ENCODE data around the gene CASP9. TPM values are rescaled to one million over a fixed set of nuclear protein-coding genes. Genes with fewer than 3 reads are reported as not detected.

CASP9 gene
- total and polyA plus RNA-seq, 2 experiments from 2014 or later = 14.2 to 17.1 TPM

DNA sequence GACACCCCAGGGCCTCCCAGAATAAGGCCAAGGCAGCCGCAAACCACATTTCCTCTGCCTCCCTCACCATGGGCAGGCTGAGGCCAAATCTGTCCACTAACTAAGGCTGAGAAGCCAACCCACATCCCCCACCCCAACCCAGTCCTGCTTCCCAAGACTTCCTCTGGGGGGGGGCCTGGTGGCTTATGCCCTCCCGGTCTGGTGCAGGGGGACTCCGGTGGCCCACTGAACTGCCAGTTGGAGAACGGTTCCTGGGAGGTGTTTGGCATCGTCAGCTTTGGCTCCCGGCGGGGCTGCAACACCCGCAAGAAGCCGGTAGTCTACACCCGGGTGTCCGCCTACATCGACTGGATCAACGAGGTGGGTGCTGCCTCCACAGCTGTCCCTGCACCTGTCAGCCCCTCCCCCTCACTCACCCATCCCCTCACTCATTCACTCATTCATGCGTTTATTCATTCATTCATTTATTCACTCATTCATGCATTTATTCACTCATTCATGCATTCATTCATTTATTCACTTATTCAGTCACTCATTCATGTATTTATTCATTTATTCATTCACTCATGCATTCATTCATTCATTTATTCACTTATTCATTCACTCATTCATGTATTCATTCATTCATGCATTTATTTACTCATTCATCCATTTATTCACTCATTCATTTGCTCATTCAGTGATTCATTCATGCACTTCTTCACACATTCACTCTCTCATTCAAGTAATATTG, 78.5 kb downstream of the CASP9 start:
- 91% methylated on average over 13 of the region's 14 CpGs for WGBS (ENCODE audit: low lambda C conversion rate, missing lambda C conversion rate)
- H3K27ac ChIP-seq = no peak overlapping the region
- no peak overlapping the region for H3K4me2 ChIP-seq

DNA sequence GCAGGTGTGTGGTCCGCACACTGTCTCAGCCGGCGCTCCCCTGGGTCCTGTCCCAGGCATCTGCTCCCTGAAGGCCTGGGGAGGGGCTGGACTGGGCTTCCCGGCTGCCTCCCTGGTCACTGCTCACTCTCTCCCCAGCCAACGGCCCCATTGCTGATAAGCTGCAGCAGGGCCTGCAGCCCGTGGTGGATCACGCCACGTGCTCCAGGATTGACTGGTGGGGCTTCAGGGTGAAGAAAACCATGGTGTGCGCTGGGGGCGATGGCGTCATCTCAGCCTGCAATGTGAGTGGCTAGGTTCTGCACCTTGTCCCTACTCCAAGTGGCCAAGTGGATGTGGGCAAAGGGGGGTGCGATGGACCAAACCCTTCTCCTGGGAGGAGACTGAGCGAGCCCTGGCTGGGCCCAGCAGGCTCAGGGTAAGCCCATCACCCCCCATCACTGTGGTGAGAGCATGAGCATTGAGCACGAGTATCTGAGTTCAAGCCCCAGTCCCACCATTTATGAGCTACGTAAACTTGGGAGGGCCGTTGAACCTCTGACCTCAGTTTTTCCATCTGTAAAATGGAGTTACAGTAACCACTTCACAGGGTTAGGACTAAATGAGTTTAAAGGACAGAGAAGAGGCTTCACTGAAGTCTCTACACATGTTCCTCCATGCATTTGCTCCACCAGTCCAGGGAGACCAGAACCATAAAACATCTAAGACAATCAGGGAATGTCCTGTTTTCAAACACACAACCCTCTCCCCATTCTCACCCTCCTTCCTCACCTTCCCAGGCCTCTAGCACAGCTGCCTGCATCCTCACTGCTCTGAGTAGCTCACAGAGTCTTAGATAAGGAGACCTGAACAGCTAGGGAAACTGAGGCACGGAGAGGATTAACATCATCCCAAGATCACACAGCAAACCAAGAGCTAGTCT, 79.3 kb downstream of the CASP9 start:
- Histone ChIP-seq H3K27me3 (no peaks in the 10 kb centered on the region), H3K9me2 (replicated peaks; ENCODE audit: insufficient read depth) (no peaks in the 10 kb centered on the region), H2AFZ (no peak overlapping the region), H3K9me3 (ENCODE audit: low read depth) (no peaks in the 10 kb centered on the region), H3K27ac (no peak overlapping the region), H3K36me3 (replicated peaks; ENCODE audit: insufficient read depth, low read depth) (no peaks in the 10 kb centered on the region), H4K20me1 (ENCODE audit: insufficient read depth, poor library complexity, severe bottlenecking) (no peaks in the 10 kb centered on the region), H3K79me2 (no peaks in the 10 kb centered on the region), H3K4me2 (no peak overlapping the region), H3K4me1 (ENCODE audit: insufficient read depth) (no peaks in the 10 kb centered on the region), H3K4me3 (no peak overlapping the region)
- no peak for DNase-seq (ENCODE audit: low spot score)
- no peak for TF ChIP-seq EZH2phosphoT487 (IDR thresholded peaks at IDR 0.05; ENCODE audit: low read depth, severe bottlenecking, unreplicated experiment)
- TF ChIP-seq EZH2 (IDR thresholded peaks at IDR 0.05; ENCODE audit: borderline replicate concordance) = no peak
- no peak for TF ChIP-seq CTCF (IDR thresholded peaks at IDR 0.05; ENCODE audit: poor library complexity)
- WGBS (ENCODE audit: low lambda C conversion rate, missing lambda C conversion rate) = 74% methylated on average over 17 of the region's 17 CpGs

More for the DNA sequence above, 78.5 kb downstream of the CASP9 start:
- Histone ChIP-seq H4K20me1 (ENCODE audit: insufficient read depth, poor library complexity, severe bottlenecking) (no peaks in the 10 kb centered on the region), H3K9me3 (ENCODE audit: low read depth) (no peaks in the 10 kb centered on the region), H3K4me1 (ENCODE audit: insufficient read depth) (no peaks in the 10 kb centered on the region), H3K36me3 (replicated peaks; ENCODE audit: insufficient read depth, low read depth) (no peaks in the 10 kb centered on the region), H3K9me2 (replicated peaks; ENCODE audit: insufficient read depth) (no peaks in the 10 kb centered on the region), H2AFZ (no peak overlapping the region), H3K79me2 (no peaks in the 10 kb centered on the region), H3K27me3 (no peaks in the 10 kb centered on the region), H3K4me3 (no peak overlapping the region)
- no peak for DNase-seq (ENCODE audit: low spot score)
- TF ChIP-seq CTCF (IDR thresholded peaks at IDR 0.05; ENCODE audit: poor library complexity) (no peak), EZH2 (IDR thresholded peaks at IDR 0.05; ENCODE audit: borderline replicate concordance) (no peak), EZH2phosphoT487 (IDR thresholded peaks at IDR 0.05; ENCODE audit: low read depth, severe bottlenecking, unreplicated experiment) (no peak)

DNA sequence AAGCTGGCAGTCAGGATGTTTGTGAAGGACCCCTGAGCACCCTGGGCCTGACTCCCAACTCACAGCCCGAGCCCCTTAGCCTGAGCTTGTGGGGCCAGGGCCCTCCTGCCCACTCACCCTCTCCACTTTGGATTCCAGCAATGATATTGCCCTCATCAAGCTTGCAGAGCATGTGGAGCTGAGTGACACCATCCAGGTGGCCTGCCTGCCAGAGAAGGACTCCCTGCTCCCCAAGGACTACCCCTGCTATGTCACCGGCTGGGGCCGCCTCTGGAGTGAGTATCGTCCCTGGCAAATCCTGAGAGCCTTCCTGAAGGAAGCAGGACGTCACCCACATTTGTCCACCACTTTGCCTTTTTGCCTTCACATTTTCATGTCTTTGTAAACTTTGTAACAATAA, 80.7 kb downstream of the CASP9 start:
- no peaks in the 10 kb centered on the region for H3K9me3 ChIP-seq (ENCODE audit: low read depth)
- no peak overlapping the region for H3K27ac ChIP-seq
- H4K20me1 ChIP-seq (ENCODE audit: insufficient read depth, poor library complexity, severe bottlenecking) = no peaks in the 10 kb centered on the region
- no peak overlapping the region for H2AFZ ChIP-seq
- no peaks in the 10 kb centered on the region for H3K9me2 ChIP-seq (replicated peaks; ENCODE audit: insufficient read depth)
- H3K4me3 ChIP-seq = no peak overlapping the region
- H3K4me2 ChIP-seq = no peak overlapping the region
- TF ChIP-seq EZH2phosphoT487 (IDR thresholded peaks at IDR 0.05; ENCODE audit: low read depth, severe bottlenecking, unreplicated experiment) (no peak), CTCF (IDR thresholded peaks at IDR 0.05; ENCODE audit: poor library complexity) (no peak), EZH2 (IDR thresholded peaks at IDR 0.05; ENCODE audit: borderline replicate concordance) (no peak)
- no peaks in the 10 kb centered on the region for H3K4me1 ChIP-seq (ENCODE audit: insufficient read depth)
- no peaks in the 10 kb centered on the region for H3K27me3 ChIP-seq
- H3K79me2 ChIP-seq = no peaks in the 10 kb centered on the region
- H3K36me3 ChIP-seq (replicated peaks; ENCODE audit: insufficient read depth, low read depth) = no peaks in the 10 kb centered on the region
- 63% methylated on average over 5 of the region's 5 CpGs for WGBS (ENCODE audit: low lambda C conversion rate, missing lambda C conversion rate)
- DNase-seq (ENCODE audit: low spot score) = no peak
